Sciatic nerve (tissue), 2 donors: ENCODE measurements around the gene HSP90AB1. TPM values are rescaled to one million over a fixed set of nuclear protein-coding genes. Genes with fewer than 3 reads are reported as not detected.

ENCODE experiments used
- ATAC-seq: fragments of 200-7000 bp; cut with Tn5 transposase; one replicate; pipeline ENCODE4 v1.9.1; 2020; ENCODE audit warnings: mild to moderate bottlenecking, moderate library complexity
- DNase-seq: peaks from one replicate; pipeline ENCODE4 v3.0.0-alpha.2; 2020; ENCODE audit warnings: low spot score
- intact Hi-C: fragments of 100-400 bp; cut with DNase I; formaldehyde crosslinking; loops from one replicate; pipeline ENCODE4 v1.14.2; 2022
- total RNA-seq: library from RNA; stranded (reverse); fragmentation: NEBNext Ultra II Directional; extraction: Animal tissue kit (Norgen Biotek cat#: 25700); gene quantifications from one replicate; pipeline ENCODE4 v1.2.1, GENCODE V29; 2021
- donor health status: DM: no; HTN: no; CAD: no.
- donor health status: DM: no; HTN: no; CAD: no.

HSP90AB1 gene
- total RNA-seq, 1 donor from 2014 or later, result 470 TPM

DNA sequence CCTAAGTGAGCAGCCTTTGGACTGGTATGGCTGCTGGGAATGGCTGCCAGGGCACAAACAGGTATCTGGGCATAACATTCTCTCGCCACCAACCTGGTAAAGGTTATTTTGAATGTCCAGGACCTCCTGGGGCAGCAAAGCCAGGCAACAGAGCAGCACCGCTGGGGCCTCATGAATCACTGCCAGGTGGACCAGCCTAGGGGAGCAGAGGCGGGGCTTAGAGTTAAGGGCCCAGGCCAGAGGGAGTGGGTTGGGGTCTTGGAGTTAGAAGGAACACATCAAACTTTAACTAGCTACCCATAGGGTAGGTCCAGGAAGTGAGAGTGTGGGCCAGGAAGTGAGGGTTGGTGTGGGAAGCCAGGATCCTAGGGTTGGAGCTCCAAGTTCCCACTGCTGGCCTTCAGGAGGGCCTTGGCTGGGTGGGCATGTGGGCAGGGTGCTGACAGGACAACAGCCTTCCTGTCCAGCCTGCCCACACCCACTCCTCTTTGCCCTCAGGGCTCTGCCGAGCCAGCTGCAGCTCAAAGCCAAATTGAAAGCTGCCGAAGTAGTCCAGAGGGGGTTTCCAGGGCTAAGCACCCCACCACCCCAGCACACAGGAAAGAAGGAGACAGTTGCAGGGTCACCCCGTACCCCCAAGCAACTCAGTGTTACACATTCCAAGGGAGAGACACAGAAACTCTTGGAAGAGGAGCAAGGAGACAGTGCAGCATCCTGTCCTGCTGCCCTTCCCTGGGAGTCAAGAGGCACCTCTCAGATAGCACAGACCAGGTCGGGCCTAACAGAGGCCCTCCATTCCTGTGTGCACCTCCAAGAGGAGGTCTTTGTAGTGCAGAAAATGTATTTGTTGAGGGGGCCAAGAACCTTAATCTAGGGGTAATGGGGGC, 15.8 kb downstream of the HSP90AB1 start:
- DNase-seq (no peak), ATAC-seq (no peak)
- intact Hi-C loops, result no loop called here

DNA sequence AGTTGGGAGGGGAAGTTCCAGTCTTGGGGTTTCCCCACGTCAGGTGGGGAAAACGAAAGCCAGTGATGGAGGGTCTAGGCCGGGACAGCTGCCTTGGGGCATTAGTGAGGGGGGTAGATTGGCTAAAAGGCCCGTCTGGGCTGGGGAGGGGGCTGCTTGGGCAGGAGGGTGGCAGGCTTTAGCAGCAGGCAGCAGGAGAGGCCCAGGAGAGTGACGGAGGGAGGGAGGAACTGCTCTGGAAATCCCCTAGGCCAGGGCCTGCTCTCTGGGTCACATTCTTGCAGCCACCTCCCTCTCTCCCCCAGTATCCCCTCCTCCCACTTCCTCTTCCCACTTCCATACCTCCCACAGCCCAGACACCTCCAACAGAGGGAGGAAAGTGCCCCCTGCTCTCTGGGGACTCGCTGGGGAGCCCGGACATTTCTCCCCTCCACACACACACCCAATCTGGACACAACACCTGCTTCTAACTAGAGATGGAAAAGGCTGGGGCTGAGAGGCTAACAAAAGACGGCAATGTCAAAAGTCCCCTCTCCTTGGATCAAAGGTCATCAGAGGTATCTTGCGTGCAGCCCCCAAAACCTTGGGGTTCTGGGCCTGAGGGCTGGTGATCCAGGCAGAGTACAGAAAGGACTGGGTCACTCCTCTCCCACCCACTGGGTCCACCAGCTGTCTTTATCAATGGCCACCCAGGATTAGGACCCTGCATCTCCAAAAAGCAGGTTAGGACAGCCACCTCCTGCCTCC, 16.6 kb downstream of the HSP90AB1 start:
- no peak for DNase-seq
- no peak for ATAC-seq
- intact Hi-C loops, result no loop called here

DNA sequence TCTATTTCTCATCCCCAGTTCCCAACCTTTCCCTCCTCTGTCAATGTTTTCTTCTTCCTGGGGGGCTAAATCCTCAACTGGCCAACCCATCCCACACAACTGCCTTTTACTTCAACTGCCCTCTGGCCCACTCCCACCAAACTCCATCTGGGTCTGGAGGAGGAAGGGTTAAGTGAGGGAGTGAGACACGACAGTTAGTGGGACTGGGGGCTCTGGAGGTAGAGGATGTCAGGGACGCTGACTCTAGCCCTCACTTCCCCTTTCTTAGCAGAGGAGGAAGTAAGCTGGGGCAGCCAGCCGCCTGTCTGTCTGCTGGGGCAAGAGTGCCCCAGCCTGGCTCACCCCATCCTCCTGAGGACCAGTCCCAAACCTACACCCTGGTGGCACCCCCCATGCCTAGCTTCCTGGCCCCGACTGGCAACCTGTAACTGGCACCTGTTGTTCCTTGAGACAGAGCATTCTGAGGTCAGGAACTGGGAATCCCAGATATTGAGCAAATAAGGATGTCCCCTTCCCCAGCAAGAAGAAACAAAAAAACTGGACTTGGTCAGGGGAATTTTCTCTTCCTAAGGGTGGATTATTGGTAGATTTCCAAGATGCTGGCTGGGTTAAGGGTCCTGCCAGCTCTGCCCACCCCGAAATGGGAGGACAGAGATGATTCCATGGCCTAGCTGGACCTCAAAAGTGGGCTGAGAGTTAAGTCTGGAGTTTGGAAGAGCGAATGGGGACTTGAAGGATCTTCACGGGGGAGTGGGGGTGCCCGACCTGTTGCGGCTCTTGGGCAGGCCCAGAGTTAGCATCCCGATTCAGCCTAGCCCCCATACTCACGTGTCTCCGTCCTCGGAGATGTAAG, 17.5 kb downstream of the HSP90AB1 start:
- intact Hi-C loops, result loop anchor here (5.0 kb wide), 1 partner anchor 1592 kb away; no protein-coding TSS in a partner anchor
- ATAC-seq (peak; percentile 29), DNase-seq (no peak)

DNA sequence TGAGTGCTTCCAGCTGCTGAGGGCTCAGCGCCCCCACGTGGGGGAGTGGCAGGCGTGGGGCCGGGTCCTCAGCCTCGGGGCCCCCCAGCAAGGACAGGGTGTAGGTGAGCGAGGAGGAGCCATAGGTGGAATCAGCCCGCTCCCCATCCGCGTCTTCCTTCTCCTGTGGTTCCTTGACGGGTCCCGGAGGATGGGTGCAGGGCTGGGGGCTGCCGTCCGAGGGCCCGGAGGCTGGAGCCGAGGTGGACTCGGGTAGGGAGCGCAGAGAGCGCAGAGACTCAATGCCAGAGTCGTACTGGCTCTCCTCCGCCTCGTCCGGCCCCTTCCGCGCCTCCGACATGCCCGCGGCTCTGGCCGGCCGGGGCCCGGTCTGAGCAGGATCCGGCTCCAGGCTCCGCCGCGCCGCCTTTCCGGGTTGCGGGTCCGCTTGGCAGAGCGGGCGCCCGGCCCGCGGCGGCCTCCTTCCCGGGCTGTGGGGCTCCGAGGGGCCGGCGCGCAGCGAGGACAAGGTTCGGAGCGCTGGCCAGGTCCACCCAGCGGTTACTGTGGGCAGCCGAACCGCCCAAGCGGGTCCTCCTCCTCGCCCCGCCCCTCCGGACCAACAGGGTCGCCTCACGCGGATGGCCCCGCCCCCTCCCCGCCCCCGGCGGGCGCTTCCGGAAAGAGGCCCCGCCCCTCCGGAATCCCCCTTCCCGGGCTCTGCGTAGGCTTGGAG, 18.3 kb downstream of the HSP90AB1 start, which contains the start of gene NFKBIE:
Gene NFKBIE, minus strand, starts transcription at position 545 of the 715 bp plus-strand sequence. Its CDS starts 205 bp downstream, at position 340.
- DNase-seq, result peak; percentile 99
- intact Hi-C loops, result loop anchor here (5.0 kb wide), 1 partner anchor 1593 kb away; no protein-coding TSS in a partner anchor

DNA sequence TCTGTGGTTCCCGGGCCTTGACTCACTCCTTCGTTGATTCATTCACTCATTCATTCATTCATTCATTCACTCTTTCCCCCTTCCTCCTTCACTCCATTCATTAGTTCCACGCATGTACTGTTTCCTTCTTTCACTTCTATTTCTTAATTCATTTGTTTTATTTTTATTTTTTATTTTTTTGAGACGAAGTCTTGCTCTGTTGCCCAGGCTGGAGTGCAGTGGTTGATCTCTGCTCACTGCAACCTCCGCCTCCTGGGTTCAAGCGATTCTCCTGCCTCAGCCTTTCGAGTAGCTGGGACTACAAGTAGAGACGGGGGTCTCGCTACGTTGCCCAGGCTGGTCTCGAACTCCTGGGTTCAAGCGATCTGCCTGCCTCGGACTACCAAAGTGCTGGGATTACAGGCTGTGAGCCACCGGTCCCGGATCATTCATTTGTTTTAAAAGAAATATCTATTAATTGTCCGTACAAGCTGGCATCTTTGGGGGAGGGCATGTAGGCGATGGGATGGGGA, 18.9 kb downstream of the HSP90AB1 start:
- intact Hi-C loops, result loop anchor here (5.0 kb wide), 1 partner anchor 1593 kb away; no protein-coding TSS in a partner anchor
- ATAC-seq (no peak), DNase-seq (no peak)

More for the DNA sequence above, 18.3 kb downstream of the HSP90AB1 start, which contains the start of gene NFKBIE:
- peak; percentile 94 for ATAC-seq

DNA sequence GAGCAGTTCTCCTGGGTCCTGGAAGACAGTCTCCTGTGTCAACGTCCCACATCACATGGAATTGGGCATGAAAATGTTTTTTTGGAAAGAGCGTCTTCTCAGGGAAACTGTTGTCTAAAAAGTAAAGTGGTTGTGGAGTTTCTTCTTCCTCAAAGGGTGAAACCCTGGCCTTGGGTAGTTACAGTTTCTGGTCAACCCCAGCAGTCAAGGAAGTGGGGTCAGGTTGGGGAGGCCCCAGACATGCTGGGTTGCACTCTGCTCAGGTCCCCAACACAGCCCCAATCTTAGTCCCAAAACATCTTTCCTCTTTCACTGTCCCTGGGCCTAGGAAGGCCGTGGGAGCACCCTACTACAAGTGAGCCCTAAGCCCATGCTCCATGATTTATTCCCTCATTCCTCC, 19.4 kb downstream of the HSP90AB1 start:
- intact Hi-C loops, result loop anchor here (5.0 kb wide), 1 partner anchor 1594 kb away; no protein-coding TSS in a partner anchor
- DNase-seq, result no peak

DNA sequence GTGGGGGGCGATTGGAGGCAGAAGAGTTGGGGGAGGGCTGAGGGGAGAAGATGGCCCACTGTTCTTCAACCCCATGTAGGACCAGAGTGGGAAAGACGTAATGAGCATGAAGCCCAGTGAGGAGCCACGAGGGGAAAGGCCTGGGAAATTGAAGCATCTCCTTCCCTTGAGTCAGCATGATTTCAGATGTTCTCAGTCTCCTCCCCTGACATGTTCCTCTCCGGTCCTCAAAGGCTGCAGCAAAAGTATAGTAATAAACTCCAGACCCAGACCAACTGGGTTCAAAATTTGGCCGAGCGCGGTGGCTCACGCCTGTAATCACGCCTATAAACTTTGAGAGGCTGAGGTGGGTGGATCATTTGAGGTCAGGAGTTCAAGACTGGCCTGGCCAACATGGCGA, 20.4 kb downstream of the HSP90AB1 start:
- DNase-seq (no peak), ATAC-seq (no peak)
- intact Hi-C loops, result loop anchor here (5.0 kb wide), 1 partner anchor 1595 kb away; no protein-coding TSS in a partner anchor

More for the DNA sequence above, 19.4 kb downstream of the HSP90AB1 start:
- ATAC-seq, result no peak

DNA sequence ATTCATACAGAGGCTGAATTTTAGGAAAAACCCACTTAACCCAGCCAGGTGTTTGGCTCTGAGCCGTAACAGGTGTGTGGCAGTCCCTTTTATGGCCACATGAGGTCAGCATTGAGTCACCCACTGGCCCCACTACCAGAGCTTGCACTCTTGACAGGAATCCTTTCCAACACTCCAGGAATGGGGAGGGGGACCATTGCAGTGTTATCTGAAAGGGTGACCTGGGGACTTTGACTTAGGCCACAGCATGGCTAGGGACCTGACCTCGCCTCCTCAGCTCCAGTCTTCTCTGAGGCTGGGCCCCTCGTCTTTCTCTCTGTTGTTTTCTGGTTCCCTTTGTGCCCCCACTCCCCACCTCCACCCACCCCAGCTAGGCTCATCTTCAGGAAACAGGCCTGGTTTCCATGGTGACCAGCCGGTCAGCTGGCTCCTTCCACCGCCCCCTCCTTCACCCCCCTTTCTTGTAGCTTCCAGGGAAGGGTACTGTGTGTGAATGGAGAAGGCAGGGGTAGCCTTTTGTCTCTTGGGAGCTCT, 21.3 kb downstream of the HSP90AB1 start:
- intact Hi-C loops, result loop anchor here (5.0 kb wide), 1 partner anchor 1596 kb away; no protein-coding TSS in a partner anchor
- ATAC-seq, result no peak
- DNase-seq, result no peak

DNA sequence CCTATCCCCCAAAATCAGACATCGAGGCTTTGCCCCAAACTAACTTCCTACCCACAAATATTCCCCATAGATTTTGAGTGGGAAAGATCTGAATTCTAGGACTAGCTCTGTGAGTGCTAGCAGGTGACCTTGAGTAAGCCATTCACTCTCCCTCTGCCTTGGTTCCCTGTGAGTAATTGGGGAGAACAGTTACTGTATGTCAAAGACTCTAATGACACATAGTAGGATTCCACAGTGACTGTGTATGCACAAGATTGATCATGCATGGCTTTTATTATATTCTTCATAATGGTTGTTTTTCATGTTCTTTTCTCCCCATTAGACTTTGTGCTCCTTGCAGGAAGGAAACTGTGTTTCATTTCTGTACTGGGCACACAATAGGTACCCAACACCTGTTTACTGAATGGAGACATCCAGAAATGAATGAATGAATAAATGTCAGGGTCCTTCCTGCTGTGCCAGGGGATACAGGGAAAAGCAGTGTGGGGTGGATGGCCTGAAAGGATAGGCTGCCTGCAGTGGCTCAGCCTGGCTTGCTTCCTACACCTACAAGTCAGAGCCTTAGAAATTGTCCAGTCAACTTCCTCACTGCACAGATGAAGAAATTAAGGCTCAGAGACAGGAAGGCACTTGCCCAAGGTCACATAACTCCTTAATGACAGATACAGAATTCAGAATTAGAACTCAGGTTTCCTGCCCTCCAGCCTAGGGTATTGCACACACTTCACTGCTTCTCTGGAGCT, 22.4 kb downstream of the HSP90AB1 start:
- intact Hi-C loops, result loop anchor here (5.0 kb wide), 1 partner anchor 1597 kb away; no protein-coding TSS in a partner anchor
- no peak for ATAC-seq
- no peak for DNase-seq

DNA sequence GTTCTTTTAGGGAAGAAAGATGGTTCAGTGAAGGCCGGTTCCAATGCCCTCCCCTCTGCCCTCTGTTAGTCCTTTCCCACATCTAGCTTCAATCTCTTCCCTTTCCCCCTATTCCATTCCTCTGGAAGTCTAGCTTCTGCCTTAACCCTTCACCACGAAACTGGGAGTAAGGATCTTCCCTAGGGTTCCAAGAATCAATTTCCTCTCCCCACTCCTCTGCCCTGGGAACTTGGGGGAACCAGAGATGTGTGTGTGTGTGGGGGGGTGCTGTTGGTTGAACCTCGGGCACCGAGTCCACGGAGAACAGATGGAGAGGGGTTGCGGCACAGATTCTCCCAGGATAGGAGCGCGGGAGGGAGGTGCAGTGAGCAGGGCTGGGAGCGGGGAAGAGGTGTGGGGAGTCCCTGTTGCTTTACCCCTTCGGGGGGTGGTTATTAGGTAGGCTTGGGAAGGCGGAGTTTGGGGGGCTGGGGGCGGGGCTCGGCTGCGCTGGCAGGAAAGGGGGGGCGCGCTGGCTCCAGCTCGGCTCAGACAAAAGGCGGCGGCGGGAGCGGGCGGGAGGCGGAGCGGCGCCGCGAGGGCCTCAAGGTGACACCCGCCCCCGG, 23.1 kb downstream of the HSP90AB1 start, which contains the start of gene TMEM151B:
Gene TMEM151B, plus strand, starts transcription at position 530 of the 605 bp plus-strand sequence. CDS start 293 bp downstream, outside the sequence.
- intact Hi-C loops, result loop anchor here (5.0 kb wide), 1 partner anchor 1598 kb away; no protein-coding TSS in a partner anchor

DNA sequence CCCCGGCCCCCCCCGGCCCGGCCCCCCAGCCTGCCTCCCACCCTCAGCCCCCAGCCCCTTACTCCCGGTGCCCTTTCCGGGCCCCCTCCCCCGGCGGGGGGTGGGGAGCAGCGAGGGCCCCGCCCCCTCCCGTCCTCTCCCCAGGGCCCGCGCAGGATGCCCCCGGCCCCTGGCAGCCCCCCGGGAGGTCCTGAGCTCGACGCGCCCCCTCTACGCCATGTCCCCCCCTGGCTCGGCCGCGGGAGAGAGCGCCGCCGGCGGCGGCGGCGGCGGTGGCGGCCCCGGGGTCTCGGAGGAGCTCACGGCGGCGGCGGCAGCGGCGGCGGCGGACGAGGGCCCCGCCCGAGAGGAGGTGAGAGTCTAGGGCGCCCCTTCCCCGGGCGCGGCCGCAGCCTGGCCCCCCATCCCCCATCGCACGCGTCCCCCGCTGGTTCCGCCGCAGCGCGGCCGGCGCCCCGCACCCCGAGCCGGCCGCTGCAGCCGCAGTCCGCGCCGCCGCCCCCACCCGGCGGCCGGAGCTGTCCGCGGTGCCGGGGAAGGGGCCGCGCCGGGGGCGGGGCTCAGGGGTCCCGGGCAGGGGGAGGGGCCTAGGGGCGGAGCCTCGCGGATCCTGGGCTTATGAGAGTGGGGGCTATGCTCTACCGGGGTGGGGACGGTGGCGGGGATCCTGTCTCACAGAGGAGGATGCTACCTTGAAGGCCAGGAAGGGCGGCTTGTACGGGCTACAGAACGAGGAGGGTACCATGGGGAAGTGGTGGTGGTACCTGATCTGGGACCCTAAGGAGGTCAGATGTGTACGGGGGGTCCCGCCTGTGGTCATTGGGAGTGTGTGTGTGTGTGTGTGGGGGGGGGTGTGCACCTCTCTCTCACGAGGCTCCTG, 23.9 kb downstream of the HSP90AB1 start:
- DNase-seq (no peak), ATAC-seq (no peak)
- intact Hi-C loops, result no loop called here

More for the DNA sequence above, 23.1 kb downstream of the HSP90AB1 start, which contains the start of gene TMEM151B:
- no peak for DNase-seq
- ATAC-seq, result no peak

DNA sequence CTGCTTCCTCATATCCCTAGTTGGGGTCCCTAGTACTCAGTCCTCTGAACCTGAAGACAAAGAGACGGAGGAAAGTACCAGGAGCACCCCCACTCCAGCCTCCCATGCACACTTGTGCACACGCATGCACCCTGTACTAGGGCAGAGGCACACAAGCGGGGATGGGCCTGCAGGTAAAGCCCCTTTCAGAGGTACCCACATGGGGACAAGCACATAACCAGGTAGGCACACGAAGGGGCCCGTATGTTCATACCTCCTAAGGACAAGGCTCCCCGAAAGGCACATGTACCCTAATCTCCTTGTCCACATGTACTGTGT, 24.5 kb downstream of the HSP90AB1 start:
- ATAC-seq (no peak), DNase-seq (no peak)
- intact Hi-C loops, result no loop called here

DNA sequence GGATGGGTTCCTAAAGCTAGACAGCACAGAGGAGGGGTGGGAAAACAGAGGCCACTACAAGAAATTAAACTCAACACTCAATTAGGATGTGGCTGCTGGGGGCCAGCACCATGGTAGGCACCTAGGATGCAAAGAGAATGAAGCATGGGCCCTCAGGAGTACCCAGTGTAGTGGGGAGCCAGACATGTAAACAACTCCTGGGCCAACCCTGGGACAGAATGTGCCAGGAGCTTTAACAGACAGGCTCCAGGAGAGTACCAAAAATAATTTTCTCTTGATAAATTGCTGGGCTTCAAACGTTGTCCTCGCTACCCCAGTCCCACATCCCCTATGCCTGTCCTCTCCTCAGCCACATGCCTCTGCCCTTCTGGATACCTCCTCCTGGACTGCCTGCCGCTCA, 25.0 kb downstream of the HSP90AB1 start:
- intact Hi-C loops, result no loop called here
- ATAC-seq, result no peak
- no peak for DNase-seq

DNA sequence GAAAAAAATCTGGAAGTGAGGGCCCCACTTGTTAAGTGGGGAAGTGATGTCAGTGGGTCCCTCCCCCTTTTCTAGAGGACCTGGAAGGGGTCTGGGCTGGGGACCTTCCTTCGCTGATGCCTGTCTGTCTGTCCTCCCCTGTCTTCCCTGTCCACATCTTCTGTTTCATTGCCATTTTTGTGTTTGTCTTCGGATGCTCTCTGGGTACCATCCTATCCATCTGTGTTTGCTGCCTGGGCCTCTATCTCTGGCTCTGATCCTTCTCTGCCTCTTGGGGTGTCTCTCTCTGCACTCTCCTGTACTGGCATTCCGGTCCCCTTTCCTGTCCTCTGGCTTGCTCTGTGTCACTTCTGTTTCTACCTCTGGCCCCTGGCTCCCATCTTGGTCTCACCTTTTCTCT, 25.6 kb downstream of the HSP90AB1 start:
- intact Hi-C loops, result no loop called here
- DNase-seq (no peak), ATAC-seq (no peak)

DNA sequence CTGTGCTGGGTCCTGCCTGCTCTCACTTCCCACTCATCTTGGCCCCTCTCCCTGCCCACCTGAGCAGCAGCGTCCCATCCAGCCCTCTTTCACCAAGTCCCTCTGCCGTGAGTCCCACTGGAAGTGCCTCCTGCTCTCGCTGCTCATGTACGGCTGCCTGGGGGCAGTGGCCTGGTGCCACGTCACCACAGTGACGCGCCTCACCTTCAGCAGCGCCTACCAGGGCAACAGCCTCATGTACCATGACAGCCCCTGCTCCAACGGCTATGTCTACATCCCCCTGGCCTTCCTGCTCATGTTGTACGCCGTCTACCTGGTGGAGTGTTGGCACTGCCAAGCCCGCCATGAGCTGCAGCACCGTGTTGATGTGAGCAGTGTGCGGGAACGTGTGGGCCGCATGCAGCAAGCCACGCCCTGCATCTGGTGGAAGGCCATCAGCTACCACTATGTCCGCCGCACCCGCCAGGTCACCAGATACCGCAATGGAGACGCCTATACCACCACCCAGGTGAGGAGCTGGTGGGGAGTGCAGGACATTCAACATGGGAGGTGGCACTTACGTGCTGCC, 26.2 kb downstream of the HSP90AB1 start:
- ATAC-seq, result no peak
- DNase-seq, result no peak
- intact Hi-C loops, result no loop called here
